GM18870 (cell line): ENCODE measurements around the gene MAGI1.
"Not testable (repeated sequence)": the region's sequence is repeated elsewhere in the genome, so short reads cannot be mapped to it uniquely, and the experiment has no call there.

Experiments
- ATAC-seq: cut with Tn5 transposase; IDR thresholded peaks from one replicate; pipeline ENCODE4 v1.9.1; 2021; ENCODE audit warnings: moderate library complexity; ENCODE audit not compliant: unreplicated experiment

MAGI1 gene

GRCh38 chr3:65914740-65915367 lies 123.9 kb downstream of the MAGI1 start:
- ATAC-seq: no peak

GRCh38 chr3:65914032-65914739 lies 124.5 kb downstream of the MAGI1 start:
- ATAC-seq: no peak

GRCh38 chr3:65912647-65913046 lies 126.1 kb downstream of the MAGI1 start:
- no peak for ATAC-seq

- ATAC-seq: no peak
Observed at GRCh38 chr3:65908588-65908987, 130.1 kb downstream of the MAGI1 start.

- no peak for ATAC-seq
Observed at GRCh38 chr3:65907232-65908130, 131.2 kb downstream of the MAGI1 start.

GRCh38 chr3:65905771-65906170 lies 132.9 kb downstream of the MAGI1 start:
- no peak for ATAC-seq

GRCh38 chr3:65904016-65904415 lies 134.7 kb downstream of the MAGI1 start:
- no peak for ATAC-seq

GRCh38 chr3:65902304-65902793 lies 136.4 kb downstream of the MAGI1 start:
- ATAC-seq: no peak

- ATAC-seq: no peak
Observed at GRCh38 chr3:65901226-65901625, 137.5 kb downstream of the MAGI1 start.

- ATAC-seq: no peak
Observed at GRCh38 chr3:65899226-65899625, 139.5 kb downstream of the MAGI1 start.

- no peak for ATAC-seq
Observed at GRCh38 chr3:65897766-65898165, 141.0 kb downstream of the MAGI1 start.

GRCh38 chr3:65896321-65896720 lies 142.4 kb downstream of the MAGI1 start:
- ATAC-seq: no peak

GRCh38 chr3:65894679-65895453 lies 143.9 kb downstream of the MAGI1 start:
- no peak for ATAC-seq

GRCh38 chr3:65894126-65894525 lies 144.6 kb downstream of the MAGI1 start:
- no peak for ATAC-seq

- no peak for ATAC-seq
Observed at GRCh38 chr3:65893631-65894030, 145.1 kb downstream of the MAGI1 start.

GRCh38 chr3:65891477-65891876 lies 147.2 kb downstream of the MAGI1 start:
- not testable (repeated sequence) for ATAC-seq

- ATAC-seq: no peak
Observed at GRCh38 chr3:65890328-65890727, 148.4 kb downstream of the MAGI1 start.

GRCh38 chr3:65889707-65890099 lies 149.0 kb downstream of the MAGI1 start:
- ATAC-seq: no peak

GRCh38 chr3:65888980-65889706 lies 149.6 kb downstream of the MAGI1 start:
- ATAC-seq: no peak

- ATAC-seq: no peak
Observed at GRCh38 chr3:65888196-65888595, 150.5 kb downstream of the MAGI1 start.
